NK-92 treated with Interleukin-12 subunit alpha and Interleukin-12 subunit beta, amount 100 ng/mL, for 24 hours (cell line): ENCODE results near the gene UMPS.
A peak's percentile ranks its signal among the peaks of the same experiment; 100 is the strongest.
"Not testable (repeated sequence)": the region's sequence is repeated elsewhere in the genome, so short reads cannot be mapped to it uniquely, and the experiment has no call there.

ENCODE experiments used
- DNase-seq: peaks from one replicate; lab custom pipeline; 2025; lab: John Stamatoyannopoulos, UW

UMPS gene

DNA sequence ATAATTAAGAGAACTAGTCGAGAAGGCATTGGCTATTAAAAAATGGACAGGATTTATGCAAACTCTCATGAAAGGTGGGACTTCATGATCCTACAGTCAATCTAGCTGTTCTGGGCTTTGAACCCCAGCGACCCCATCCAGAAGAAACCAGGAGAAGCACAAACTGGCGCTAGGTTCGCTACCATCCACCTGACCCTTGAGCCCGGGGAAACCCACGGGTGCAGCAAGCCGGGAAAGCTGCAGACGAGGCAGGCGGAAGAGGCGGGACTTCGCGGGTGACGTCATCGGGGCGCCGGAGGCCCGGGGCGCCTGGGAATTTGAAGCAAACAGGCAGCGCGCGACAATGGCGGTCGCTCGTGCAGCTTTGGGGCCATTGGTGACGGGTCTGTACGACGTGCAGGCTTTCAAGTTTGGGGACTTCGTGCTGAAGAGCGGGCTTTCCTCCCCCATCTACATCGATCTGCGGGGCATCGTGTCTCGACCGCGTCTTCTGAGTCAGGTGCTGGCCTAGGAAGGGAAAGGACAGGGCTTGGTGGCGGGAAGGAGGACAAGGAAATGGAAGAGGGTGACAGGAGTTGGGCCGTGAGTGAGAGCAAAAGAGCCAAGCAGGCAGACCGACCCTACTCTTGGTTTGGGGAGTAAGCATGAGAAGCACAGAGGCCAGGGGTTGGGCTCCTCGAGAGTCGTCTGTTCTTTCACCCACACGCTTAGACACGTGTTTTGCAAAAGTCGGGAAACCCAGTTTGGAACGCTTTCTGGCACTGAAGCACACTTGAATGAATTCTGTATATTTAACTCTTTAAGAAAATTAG is at the start of gene UMPS:
Gene UMPS (plus strand): TSS at position 324 of the 812 bp plus-strand sequence. CDS start 20 bp downstream, at position 344.
- DNase-seq, result peak; percentile 85

- DNase-seq, result no peak
These were observed 49.7 kb upstream of the UMPS start for GRCh38 chr3:124680521-124680920.

DNA sequence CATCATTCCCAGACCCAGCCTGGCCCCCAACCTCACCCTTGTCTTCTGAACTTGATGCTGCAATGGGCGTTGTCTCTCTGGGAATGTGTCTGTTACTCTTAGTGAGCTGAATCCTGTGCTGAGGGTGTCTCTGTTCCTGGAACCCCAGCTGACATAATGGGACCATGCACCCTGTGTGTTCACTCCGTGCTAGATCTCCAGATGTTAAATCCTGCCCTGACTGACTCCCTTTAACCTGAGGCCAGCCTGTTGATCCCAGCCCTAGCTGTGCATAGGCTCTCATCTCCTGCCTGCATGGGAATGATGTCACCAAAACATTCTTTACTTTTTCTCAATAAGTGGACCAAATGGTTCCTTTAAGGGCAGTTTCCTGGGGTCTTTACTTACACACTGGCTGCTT is 48.0 kb upstream of the UMPS start:
- no peak for DNase-seq

DNA sequence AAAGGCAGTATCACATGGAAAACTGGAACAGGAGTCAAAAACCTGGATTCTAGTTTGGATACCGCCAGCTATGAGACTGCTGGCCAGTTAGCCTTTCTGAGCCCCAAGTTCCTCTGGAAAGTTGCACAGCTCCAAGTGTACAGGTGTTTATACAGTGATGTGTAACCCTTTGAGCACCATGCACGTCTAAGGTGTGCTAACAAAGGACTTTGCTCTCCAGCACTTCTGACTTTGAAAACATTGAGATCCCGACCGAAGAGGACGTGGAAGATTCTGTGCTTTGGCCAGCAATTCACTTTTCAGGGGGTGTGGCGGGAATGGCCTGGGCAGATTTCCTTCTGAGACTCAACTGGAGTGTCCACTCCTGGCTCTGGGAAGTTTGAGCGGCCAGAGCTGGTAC is 45.8 kb upstream of the UMPS start:
- DNase-seq, result no peak

- no peak for DNase-seq
These were observed 45.2 kb upstream of the UMPS start for GRCh38 chr3:124685067-124685466.

DNA sequence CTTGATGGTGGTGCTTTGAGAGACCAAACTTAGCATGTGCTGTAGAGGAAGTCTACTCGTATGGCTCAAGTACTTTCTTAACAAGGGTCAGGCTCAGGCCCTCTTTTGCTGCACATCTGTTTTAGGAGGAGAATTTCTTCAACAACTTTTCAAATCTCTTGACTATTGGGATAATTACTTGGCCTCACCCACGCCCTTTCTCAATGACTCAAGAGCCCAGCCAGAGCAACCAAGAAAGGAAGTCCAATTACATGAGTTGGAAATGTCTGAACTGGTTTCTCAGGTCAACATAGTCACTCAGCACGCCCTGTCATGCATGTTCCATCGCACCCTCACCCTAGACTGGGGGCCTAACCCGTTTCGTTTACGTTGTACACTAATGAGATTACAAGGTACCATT is 44.8 kb upstream of the UMPS start:
- no peak for DNase-seq

- no peak for DNase-seq
These were observed 44.1 kb upstream of the UMPS start for GRCh38 chr3:124686028-124686670.

DNA sequence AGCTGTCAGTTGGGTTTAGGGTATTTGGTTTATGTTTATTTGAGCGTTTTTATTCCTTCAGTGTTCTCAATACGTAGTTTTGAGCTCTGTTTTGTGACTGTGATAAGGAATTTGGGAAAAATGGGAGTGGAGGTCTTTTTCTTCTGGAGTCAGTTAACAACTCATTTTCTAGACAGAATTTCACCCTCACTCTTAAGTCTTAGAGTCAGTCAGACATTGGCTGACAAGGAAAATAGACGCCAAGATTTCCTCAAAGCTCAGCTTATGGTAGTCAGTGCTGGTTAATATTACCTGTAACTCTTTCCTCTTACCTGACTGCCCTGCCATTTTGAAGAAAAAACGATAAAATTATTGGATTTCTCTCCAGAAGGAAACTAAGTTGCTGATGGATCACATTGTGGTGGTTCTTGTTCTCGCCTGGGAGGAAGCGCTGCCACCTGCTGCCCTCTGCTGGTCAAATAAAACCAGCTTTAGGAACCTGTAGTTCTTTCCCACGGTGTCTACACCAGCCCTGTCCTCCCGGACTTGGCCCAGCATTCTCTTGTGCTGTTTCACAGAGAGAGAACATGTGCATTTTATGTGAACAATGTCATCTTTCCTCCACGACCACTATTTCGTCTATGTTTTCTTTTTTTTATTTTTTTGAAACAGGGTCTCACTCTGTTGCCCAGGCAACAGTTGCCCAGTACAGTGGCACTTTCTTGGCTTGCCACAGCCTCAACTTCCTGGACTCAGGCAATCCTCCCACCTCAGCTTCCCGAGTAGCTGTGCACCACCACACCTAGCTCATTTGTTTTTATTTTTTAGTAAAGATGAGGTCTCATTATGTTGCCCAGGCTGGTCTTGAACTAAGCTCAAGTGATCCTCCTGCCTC is 41.4 kb upstream of the UMPS start:
- peak; percentile 51 for DNase-seq

GRCh38 chr3:124691599-124691998 is 38.7 kb upstream of the UMPS start:
- DNase-seq, result no peak

DNA sequence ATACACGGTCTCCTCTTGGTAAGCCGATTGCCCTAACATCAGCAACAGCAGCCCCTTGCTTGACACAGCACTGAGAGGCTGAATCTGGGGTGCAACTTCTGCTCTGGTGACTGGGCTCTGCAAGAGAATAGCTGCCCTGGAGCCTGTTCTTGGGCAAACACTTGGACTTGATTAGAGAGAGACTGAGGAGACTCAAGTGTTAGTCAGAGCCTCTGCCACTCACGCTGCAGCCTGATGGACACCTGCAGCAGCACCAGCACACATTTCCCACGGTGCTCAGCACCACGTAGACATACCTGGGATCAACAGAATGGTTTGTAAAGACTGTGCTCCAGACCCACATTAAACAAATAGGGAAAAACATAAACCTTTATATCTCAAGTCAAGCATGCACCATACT is 35.8 kb upstream of the UMPS start:
- DNase-seq, result no peak

- DNase-seq, result no peak
These were observed 34.9 kb upstream of the UMPS start for GRCh38 chr3:124695369-124695768.

- DNase-seq, result no peak
These were observed 34.2 kb upstream of the UMPS start for GRCh38 chr3:124696006-124696405.

DNA sequence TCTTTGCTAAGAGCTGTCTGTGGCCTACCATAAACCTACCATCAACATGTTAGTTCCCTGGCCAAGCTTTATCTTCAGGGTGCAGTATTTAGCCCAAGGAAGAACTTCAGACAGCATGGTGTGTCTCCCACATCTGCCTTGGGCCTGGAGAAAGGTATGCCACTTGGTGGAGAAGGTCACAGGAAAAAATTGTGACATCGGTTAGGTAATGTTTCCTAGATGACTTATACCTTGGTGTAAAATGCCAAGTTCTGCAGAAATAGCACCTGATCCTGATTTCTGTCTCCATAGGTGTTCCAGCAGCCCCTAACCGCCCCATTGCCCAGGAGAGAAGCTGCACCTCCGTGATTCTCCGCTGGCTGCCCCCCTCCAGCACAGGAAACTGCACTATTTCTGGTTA is 33.0 kb upstream of the UMPS start:
- DNase-seq, result no peak

DNA sequence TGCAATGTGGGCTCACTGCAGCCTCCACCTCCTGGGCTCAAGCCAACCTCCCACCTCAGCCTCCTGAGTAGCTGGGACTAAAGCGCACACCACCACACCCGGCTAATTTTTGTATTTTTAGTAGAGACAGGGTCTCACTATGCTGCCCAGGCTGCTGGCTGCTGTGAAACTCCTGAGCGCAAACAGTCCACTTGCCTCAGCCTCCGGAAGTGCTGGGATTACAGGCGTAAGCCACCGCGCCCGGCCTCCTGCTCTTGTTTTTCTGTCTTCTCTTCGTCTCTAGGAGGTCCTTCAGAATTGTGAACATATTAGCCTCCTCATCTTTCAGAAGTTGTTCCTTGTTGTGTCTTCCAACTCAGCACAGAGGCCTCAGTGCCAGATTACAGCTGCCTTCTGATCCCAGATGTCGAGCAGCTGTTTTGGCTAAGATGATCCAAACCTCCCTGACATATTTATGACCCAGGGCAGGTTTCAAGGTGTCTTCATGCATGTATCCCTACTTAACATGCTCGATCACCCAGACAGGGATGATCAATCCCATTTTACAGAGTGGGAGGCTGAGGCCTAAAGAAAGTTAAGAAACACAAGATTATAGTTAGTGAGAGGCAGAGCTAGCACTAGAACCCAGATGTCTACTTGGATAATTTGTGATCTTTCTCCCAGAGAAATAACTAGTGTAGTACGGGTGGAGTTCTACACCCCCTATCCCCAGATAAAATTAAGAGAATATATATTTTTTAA is 32.1 kb upstream of the UMPS start:
- no peak for DNase-seq

DNA sequence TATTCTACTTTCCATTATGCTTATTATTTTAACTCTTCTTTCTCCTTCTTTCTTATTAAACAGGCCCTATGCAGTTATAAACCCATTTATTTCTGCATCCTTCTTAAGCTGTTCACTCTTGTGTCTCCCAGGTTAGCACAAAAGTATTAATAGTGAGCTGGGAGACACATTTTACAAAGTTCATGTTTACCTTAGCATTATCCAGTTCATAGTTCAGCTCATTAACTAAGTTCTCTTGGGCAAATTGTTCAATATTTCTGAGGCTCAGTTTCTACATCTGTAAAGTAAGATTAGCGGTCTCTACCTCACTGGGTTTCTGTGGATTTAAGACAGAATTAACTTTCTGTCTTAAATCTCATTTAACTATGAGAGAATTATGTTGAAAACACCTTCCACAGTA is 31.2 kb upstream of the UMPS start:
- DNase-seq, result no peak

DNA sequence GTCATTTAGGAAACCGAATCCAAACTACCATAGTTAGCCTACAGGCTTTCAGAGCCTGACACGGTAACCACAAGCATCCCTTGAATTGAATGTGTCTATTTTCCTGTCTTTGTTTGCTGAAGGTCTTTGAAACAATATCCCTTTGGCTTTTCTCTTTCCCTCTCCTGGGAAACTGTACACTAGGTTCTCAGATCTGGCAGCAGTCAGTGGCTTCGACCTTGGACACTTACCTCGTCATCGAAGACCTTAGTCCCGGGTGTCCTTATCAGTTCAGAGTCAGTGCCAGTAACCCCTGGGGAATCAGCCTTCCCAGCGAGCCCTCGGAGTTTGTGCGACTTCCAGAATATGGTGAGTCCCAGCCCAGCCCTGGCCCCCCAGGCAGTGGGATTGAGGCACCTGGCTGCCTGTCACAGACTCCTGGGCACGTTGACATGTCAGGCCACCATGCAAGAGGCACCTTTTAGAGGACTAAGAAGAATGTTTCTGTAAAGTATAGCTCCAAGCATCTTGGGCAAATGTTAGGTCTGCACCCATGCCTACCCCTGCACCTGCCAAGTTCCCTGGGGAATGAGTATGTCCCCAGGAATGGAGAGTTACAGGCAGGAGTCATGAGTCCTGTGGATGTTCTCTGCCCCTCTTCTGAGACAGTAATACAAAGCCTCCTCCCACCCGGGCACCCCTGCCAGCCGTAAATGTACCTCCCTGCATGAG is 30.4 kb upstream of the UMPS start:
- DNase-seq, result no peak

DNA sequence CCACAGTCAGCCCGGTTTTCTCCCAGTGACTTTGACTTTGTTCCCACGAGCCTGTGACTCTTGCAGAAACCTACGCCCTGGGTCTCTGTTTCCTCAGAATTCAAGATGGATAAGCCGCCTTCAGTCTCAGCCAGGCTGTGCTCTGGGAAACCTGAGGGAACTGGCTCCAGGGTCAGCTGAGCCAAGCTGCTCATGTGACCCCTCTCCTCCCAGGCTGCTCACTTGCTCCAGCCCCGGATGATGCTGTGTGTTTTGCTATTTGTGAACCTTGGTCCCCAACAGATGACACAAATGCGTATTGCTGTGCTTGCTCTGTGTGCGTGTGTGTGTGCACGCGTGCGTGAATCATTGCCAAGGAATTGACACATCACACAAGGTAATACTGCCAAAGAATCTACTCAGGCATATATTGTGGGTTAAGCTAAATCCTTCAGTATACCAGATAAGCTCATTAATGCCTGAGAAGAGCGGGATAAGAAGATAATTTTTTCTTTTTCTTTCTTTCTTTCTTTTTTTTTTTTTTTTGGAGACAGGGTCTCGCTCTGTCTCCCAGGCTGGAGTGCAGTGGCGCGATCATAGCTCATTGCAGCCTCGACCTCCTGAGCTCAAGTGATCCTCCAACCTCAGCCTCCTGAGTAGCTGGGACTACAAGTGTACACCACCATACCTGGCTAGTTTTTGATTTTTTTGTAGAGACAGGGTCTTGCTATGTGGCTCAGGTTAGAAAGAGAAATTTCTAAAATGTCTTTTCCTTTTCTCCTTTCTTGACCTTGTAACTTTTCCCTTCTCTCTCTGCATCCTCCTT is 29.2 kb upstream of the UMPS start:
- DNase-seq, result no peak

- DNase-seq, result no peak
These were observed 28.6 kb upstream of the UMPS start for GRCh38 chr3:124701687-124702086.

DNA sequence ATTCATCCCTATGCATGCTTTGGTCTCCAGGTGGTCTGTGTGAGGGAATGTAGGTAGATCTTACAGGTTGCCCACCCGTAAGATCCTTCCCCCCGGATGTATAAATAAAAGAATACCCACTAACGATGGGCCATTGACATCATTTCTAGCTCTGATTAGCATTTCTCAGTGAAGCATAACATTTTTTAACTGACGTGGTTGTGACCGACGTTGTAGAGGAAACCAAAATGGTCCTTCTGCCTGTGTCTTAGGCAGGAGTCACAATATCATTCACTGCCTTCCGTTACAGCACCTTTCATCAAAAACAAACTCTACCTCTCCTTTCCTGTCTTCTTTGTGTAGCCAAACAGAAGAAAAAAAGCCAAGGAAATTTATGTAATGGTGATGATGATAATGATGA is 27.3 kb upstream of the UMPS start:
- DNase-seq, result no peak

DNA sequence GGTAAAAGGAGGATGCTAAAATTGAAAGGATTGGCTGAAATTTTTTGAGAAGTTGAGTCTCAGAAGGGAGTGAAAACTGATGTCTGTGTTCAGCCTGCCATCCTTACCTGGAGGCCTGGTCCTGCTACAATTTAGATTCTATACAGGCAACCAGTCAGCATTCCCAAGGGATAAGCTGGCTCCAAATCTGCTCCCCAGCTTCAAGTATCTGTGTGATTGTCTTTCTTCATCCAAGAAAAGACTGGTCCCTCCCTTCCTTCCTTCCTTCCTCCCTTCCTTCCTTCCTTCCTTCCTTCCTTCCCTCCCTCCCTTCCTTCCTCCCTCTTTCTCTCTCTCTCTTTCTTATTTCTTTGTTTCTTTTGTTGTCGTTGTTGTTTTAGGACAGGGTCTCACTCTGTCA is 24.7 kb upstream of the UMPS start:
- no peak for DNase-seq

DNA sequence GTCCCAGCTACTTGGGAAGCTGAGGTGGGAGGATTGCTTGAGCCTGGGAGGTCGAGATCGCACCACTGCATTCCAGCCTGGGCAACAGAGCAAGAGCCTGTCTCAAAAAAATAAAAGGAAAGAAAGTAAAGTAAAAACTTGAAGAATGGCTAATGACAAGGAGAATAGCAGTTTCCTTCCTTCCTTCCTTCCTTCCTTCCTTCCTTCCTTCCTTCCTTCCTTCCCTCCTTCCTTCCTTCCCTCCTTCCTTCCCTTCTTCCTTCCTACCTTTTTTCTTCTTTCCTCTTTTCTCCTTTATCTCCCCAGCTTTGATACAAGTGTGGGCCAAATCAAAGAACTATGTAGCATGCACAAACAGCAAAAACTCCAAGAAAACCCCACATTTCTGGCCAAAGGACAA is 23.0 kb upstream of the UMPS start:
- DNase-seq, result not testable (repeated sequence)
